Measurements from ENCODE around the gene PDE11A.
A peak's percentile ranks its signal among the peaks of the same experiment; 100 is the strongest.

The PDE11A gene

GRCh38 chr2:177628831-177629230 lies 443.7 kb downstream of the PDE11A start:
- no peak for DNase-seq (ENCODE audit: low read depth in 2 of 2)

- DNase-seq (ENCODE audit: low read depth in 2 of 2): no peak
These were observed 446.6 kb downstream of the PDE11A start for GRCh38 chr2:177625744-177626650.

- DNase-seq (ENCODE audit: low read depth in 2 of 2): no peak
These were observed 450.1 kb downstream of the PDE11A start for GRCh38 chr2:177622521-177622920.

GRCh38 chr2:177619986-177620385 lies 452.6 kb downstream of the PDE11A start:
- DNase-seq (ENCODE audit: low read depth in 2 of 2): no peak

- DNase-seq (ENCODE audit: low read depth in 2 of 2): no peak
These were observed 453.1 kb downstream of the PDE11A start for GRCh38 chr2:177619461-177619860.

GRCh38 chr2:177618255-177619253 lies 454.0 kb downstream of the PDE11A start:
- DNase-seq (ENCODE audit: low read depth in 2 of 2): peak; percentile 84 to 87

GRCh38 chr2:177617849-177618248 lies 454.7 kb downstream of the PDE11A start:
- no peak for DNase-seq (ENCODE audit: low read depth in 2 of 2)

GRCh38 chr2:177616731-177617130 lies 455.8 kb downstream of the PDE11A start:
- no peak for DNase-seq (ENCODE audit: low read depth in 2 of 2)

- no peak for DNase-seq (ENCODE audit: low read depth in 2 of 2)
These were observed 456.5 kb downstream of the PDE11A start for GRCh38 chr2:177616066-177616465.

GRCh38 chr2:177612659-177613058 lies 459.9 kb downstream of the PDE11A start:
- DNase-seq (ENCODE audit: low read depth in 2 of 2): no peak

GRCh38 chr2:177611310-177611886 lies 461.2 kb downstream of the PDE11A start:
- no peak for DNase-seq (ENCODE audit: low read depth in 2 of 2)

- DNase-seq (ENCODE audit: low read depth in 2 of 2): no peak
These were observed 461.8 kb downstream of the PDE11A start for GRCh38 chr2:177610813-177611212.

- DNase-seq (ENCODE audit: low read depth in 2 of 2): no peak
These were observed 465.9 kb downstream of the PDE11A start for GRCh38 chr2:177606636-177607035.

- no peak for DNase-seq (ENCODE audit: low read depth in 2 of 2)
These were observed 468.1 kb downstream of the PDE11A start for GRCh38 chr2:177604271-177605065.

- DNase-seq (ENCODE audit: low read depth in 2 of 2): no peak
These were observed 468.8 kb downstream of the PDE11A start for GRCh38 chr2:177603768-177604167.

GRCh38 chr2:177603181-177603580 lies 469.4 kb downstream of the PDE11A start:
- no peak for DNase-seq (ENCODE audit: low read depth in 2 of 2)

GRCh38 chr2:177602611-177603164 lies 469.9 kb downstream of the PDE11A start:
- no peak for DNase-seq (ENCODE audit: low read depth in 2 of 2)

- DNase-seq (ENCODE audit: low read depth in 2 of 2): no peak
These were observed 471.7 kb downstream of the PDE11A start for GRCh38 chr2:177600917-177601316.

GRCh38 chr2:177599956-177600355 lies 472.6 kb downstream of the PDE11A start:
- no peak for DNase-seq (ENCODE audit: low read depth in 2 of 2)

GRCh38 chr2:177599139-177599688 lies 473.4 kb downstream of the PDE11A start:
- no peak for DNase-seq (ENCODE audit: low read depth in 2 of 2)
